ENCODE data around the gene MAPK1. TPM values are rescaled to one million over a fixed set of nuclear protein-coding genes. Genes with fewer than 3 reads are reported as not detected.
"Not testable (repeated sequence)": the region's sequence is repeated elsewhere in the genome, so short reads cannot be mapped to it uniquely, and the experiment has no call there.

Gene MAPK1
- total and polyA plus RNA-seq, 12 donors, result 8.3 to 124 (median 101) TPM

- H3K4me3 ChIP-seq, result peak overlapping the region in 1 of 10 donors; percentile 8
- ATAC-seq, result peak; percentile 88 to 97 (median 93)
- 17 to 42% methylated on average over 4 of the region's 4 CpGs for WGBS, 2 donors
- H3K4me1 ChIP-seq, result peaks cover 5 to 72% (median 57%) of the 10 kb centered on the region in 9 donors
- TF ChIP-seq CTCF (IDR thresholded peaks at IDR 0.05), result no peak
- no peaks in the 10 kb centered on the region for H3K9me3 ChIP-seq
- H3K27ac ChIP-seq, result peak overlapping the region; percentile 73 to 91 (median 85)
- DNase-seq, result peak in 1 of 2 donors; percentile 42
- peaks cover 0 to 5% (median 0%) of the 10 kb centered on the region in 9 donors for H3K36me3 ChIP-seq
- intact Hi-C loops (cut with DNase I), result loop anchor here in 1 of 10 donors (5.0 kb wide), 1 partner anchor 40 kb away; no protein-coding TSS in a partner anchor
- no peaks in the 10 kb centered on the region for H3K27me3 ChIP-seq
These were observed 30.0 kb downstream of the MAPK1 start for GRCh38 chr22:21837248-21837979.

GRCh38 chr22:21836486-21836885, 31.0 kb downstream of the MAPK1 start:
- H3K36me3 ChIP-seq, ATAC-seq, H3K27me3 ChIP-seq, H3K9me3 ChIP-seq, DNase-seq, H3K4me3 ChIP-seq: not testable (repeated sequence)
- peaks cover 9 to 76% (median 62%) of the 10 kb centered on the region in 9 donors for H3K4me1 ChIP-seq
- intact Hi-C loops (cut with DNase I), result loop anchor here in 1 of 10 donors (5.0 kb wide), 1 partner anchor 39 kb away; no protein-coding TSS in a partner anchor
- peak overlapping the region; percentile 35 to 91 (median 85) for H3K27ac ChIP-seq
- WGBS, 2 donors, result 93 to 96% methylated on average over 15 of the region's 15 CpGs

- 41 to 55% methylated on average over 2 of the region's 2 CpGs for WGBS, 2 donors
- intact Hi-C loops (cut with DNase I), result loop anchor here in 1 of 10 donors (5.0 kb wide), 1 partner anchor 38 kb away; no protein-coding TSS in a partner anchor
These were observed 32.1 kb downstream of the MAPK1 start for GRCh38 chr22:21835378-21835777.

GRCh38 chr22:21834869-21835268, 32.6 kb downstream of the MAPK1 start:
- intact Hi-C loops (cut with DNase I), result loop anchor here in 2 of 10 donors (5.0 kb wide), 2 partner anchors 32 to 38 kb away; partner anchors contain the start of gene MAPK1 (in 1 of the 2)
- WGBS, 2 donors, result 75 to 84% methylated on average over 4 of the region's 4 CpGs
- no peak for TF ChIP-seq CTCF (IDR thresholded peaks at IDR 0.05)
- Histone ChIP-seq H3K27ac (peak overlapping the region in 4 of 10 donors; percentile 14 to 91 (median 52)), H3K4me1 (peaks cover 9 to 87% (median 66%) of the 10 kb centered on the region in 9 donors), H3K36me3 (peaks cover 0 to 9% (median 0%) of the 10 kb centered on the region in 9 donors), H3K9me3 (no peaks in the 10 kb centered on the region), H3K4me3 (no peak overlapping the region), H3K27me3 (no peaks in the 10 kb centered on the region)
- DNase-seq (no peak), ATAC-seq (no peak)

More at GRCh38 chr22:21835378-21835777, 32.1 kb downstream of the MAPK1 start:
- peak overlapping the region in 3 of 10 donors; percentile 90 to 91 (median 90) for H3K27ac ChIP-seq
- no peak overlapping the region for H3K4me3 ChIP-seq
- H3K36me3 ChIP-seq, result peaks cover 0 to 9% (median 0%) of the 10 kb centered on the region in 9 donors
- H3K9me3 ChIP-seq, result no peaks in the 10 kb centered on the region
- TF ChIP-seq CTCF (IDR thresholded peaks at IDR 0.05), result no peak
- DNase-seq, result no peak
- H3K4me1 ChIP-seq, result peaks cover 9 to 82% (median 62%) of the 10 kb centered on the region in 9 donors
- H3K27me3 ChIP-seq, result no peaks in the 10 kb centered on the region
- peak in 1 of 8 donors; percentile 32 for ATAC-seq

Data from heart right ventricle (tissue), 16 donors.